ENCODE measurements around the gene SLC15A2. TPM values are rescaled to one million over a fixed set of nuclear protein-coding genes. Genes with fewer than 3 reads are reported as not detected.

The SLC15A2 gene
- total RNA-seq, 4 donors from 2014 or later = 0.52 to 2.1 (median 1.0) TPM

- WGBS = 90% methylated on average over 2 of the region's 2 CpGs
- peaks cover 0 to 25% (median 7%) of the 10 kb centered on the region in 4 donors for H3K9me3 ChIP-seq
- intact Hi-C loops (cut with DNase I) = no loop called here
- no peaks in the 10 kb centered on the region for H3K36me3 ChIP-seq
- H3K4me1 ChIP-seq = no peaks in the 10 kb centered on the region
- no peak overlapping the region for H3K4me3 ChIP-seq
- H3K27me3 ChIP-seq = no peaks in the 10 kb centered on the region
- no peak for DNase-seq (ENCODE audit: extremely low spot score)
- H3K27ac ChIP-seq (replicated peaks in 1 of 4) = no peak overlapping the region
- TF ChIP-seq EP300 (IDR thresholded peaks at IDR 0.05) = no peak
- no peak for TF ChIP-seq POLR2AphosphoS5 (IDR thresholded peaks at IDR 0.05)
- TF ChIP-seq CTCF (IDR thresholded peaks at IDR 0.05) = no peak
Observed at GRCh38 chr3:121979246-121979645, 85.0 kb downstream of the SLC15A2 start.

DNA sequence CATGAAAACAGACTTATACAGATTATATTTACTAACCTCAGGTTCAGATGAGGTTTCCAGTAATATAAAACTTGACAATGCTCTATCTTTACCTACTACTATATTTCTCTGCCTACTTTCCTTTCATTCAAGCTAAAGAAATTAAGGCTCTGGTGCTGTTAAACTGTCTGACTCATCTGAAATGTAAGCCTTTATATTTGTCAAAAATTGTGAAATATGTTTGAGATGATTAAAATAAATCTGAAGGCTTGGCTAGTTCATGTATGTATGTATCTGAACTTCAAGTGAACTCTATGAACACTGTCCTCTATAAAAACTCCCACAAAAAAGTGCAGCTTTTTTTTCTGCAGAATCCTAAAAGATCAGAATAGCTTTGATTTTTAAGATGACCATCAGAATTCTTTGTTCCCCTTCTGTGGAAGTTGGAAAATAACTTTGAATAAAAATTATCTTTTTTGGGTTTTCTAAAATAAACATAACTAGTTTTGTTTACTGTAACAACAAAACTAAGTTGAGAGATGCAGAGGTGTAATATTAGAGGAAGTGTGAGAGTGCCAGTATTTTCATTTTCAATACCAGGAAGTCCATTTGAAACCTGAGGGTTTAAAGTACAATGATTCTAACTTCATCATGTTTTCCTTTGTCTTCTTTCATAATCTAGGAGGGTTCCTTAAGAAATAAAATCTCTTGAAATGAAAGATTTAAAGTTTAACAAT lies 85.7 kb downstream of the SLC15A2 start:
- intact Hi-C loops (cut with DNase I) = no loop called here
- H3K9me3 ChIP-seq = peaks cover 0 to 25% (median 7%) of the 10 kb centered on the region in 4 donors
- no peak overlapping the region for H3K4me3 ChIP-seq
- DNase-seq (ENCODE audit: extremely low spot score) = no peak
- H3K4me1 ChIP-seq = no peaks in the 10 kb centered on the region
- H3K27me3 ChIP-seq = no peaks in the 10 kb centered on the region
- no peak overlapping the region for H3K27ac ChIP-seq (replicated peaks in 1 of 4)
- TF ChIP-seq POLR2AphosphoS5 (IDR thresholded peaks at IDR 0.05) (no peak), CTCF (IDR thresholded peaks at IDR 0.05) (no peak), POLR2A (IDR thresholded peaks at IDR 0.05; ENCODE audit: low read depth) (no peak)
- no peaks in the 10 kb centered on the region for H3K36me3 ChIP-seq

DNA sequence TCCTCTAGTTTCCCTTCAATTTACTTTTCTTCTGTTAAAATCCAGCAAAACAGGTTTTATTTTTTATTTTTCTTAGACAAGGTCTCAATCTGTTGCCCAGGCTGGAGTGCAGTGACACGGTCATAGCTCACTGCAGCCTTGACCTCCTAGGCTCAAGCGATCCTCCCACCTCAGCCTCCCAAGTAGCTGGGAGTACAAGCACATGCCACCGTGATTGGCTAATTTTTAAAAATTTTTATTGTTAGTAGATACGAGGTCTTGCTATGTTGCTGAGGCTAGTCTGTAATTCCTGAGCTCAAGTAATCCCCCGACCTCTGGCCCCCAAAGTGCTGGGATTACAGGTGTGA lies 86.2 kb downstream of the SLC15A2 start:
- Histone ChIP-seq H3K9me3 (peaks cover 0 to 25% (median 7%) of the 10 kb centered on the region in 4 donors), H3K27ac (replicated peaks in 1 of 4) (no peak overlapping the region), H3K27me3 (no peaks in the 10 kb centered on the region), H3K4me1 (no peaks in the 10 kb centered on the region), H3K36me3 (no peaks in the 10 kb centered on the region), H3K4me3 (no peak overlapping the region)
- no peak for TF ChIP-seq POLR2A (IDR thresholded peaks at IDR 0.05; ENCODE audit: low read depth)
- TF ChIP-seq CTCF (IDR thresholded peaks at IDR 0.05) = no peak
- TF ChIP-seq POLR2AphosphoS5 (IDR thresholded peaks at IDR 0.05) = no peak
- no peak for TF ChIP-seq EP300 (IDR thresholded peaks at IDR 0.05)
- intact Hi-C loops (cut with DNase I) = no loop called here
- 77% methylated on average over 5 of the region's 5 CpGs for WGBS
- no peak for DNase-seq (ENCODE audit: extremely low spot score)

GRCh38 chr3:121981473-121981872 lies 87.3 kb downstream of the SLC15A2 start:
- intact Hi-C loops (cut with DNase I) = no loop called here
- no peaks in the 10 kb centered on the region for H3K27me3 ChIP-seq
- H3K4me1 ChIP-seq = no peaks in the 10 kb centered on the region
- 76% methylated on average over 2 of the region's 2 CpGs for WGBS
- no peak for DNase-seq (ENCODE audit: extremely low spot score)
- H3K9me3 ChIP-seq = peaks cover 0 to 25% (median 7%) of the 10 kb centered on the region in 4 donors
- TF ChIP-seq CTCF (IDR thresholded peaks at IDR 0.05) (no peak), POLR2AphosphoS5 (IDR thresholded peaks at IDR 0.05) (no peak), POLR2A (IDR thresholded peaks at IDR 0.05; ENCODE audit: low read depth) (no peak), EP300 (IDR thresholded peaks at IDR 0.05) (no peak)
- H3K27ac ChIP-seq (replicated peaks in 1 of 4) = no peak overlapping the region
- no peaks in the 10 kb centered on the region for H3K36me3 ChIP-seq
- no peak overlapping the region for H3K4me3 ChIP-seq

- no peaks in the 10 kb centered on the region for H3K27me3 ChIP-seq
- no peak overlapping the region for H3K27ac ChIP-seq (replicated peaks in 1 of 4)
- 80% methylated on average over 1 of the region's 2 CpGs for WGBS
- H3K4me1 ChIP-seq = no peaks in the 10 kb centered on the region
- intact Hi-C loops (cut with DNase I) = no loop called here
- H3K4me3 ChIP-seq = no peak overlapping the region
- no peak for TF ChIP-seq POLR2A (IDR thresholded peaks at IDR 0.05; ENCODE audit: low read depth)
- TF ChIP-seq EP300 (IDR thresholded peaks at IDR 0.05) = no peak
- no peak for TF ChIP-seq CTCF (IDR thresholded peaks at IDR 0.05)
- TF ChIP-seq POLR2AphosphoS5 (IDR thresholded peaks at IDR 0.05) = no peak
- DNase-seq (ENCODE audit: extremely low spot score) = no peak
- no peaks in the 10 kb centered on the region for H3K36me3 ChIP-seq
- H3K9me3 ChIP-seq = peaks cover 0 to 14% (median 5%) of the 10 kb centered on the region in 4 donors
Observed at GRCh38 chr3:121985846-121986245, 91.6 kb downstream of the SLC15A2 start.

Measured in esophagus muscularis mucosa (tissue), 4 donors.